ENCODE measurements around the gene TEDC2. TPM values are rescaled to one million over a fixed set of nuclear protein-coding genes. Genes with fewer than 3 reads are reported as not detected.

Gene TEDC2
- total RNA-seq, 1 experiment from 2014 or later: 35.5 TPM

DNA sequence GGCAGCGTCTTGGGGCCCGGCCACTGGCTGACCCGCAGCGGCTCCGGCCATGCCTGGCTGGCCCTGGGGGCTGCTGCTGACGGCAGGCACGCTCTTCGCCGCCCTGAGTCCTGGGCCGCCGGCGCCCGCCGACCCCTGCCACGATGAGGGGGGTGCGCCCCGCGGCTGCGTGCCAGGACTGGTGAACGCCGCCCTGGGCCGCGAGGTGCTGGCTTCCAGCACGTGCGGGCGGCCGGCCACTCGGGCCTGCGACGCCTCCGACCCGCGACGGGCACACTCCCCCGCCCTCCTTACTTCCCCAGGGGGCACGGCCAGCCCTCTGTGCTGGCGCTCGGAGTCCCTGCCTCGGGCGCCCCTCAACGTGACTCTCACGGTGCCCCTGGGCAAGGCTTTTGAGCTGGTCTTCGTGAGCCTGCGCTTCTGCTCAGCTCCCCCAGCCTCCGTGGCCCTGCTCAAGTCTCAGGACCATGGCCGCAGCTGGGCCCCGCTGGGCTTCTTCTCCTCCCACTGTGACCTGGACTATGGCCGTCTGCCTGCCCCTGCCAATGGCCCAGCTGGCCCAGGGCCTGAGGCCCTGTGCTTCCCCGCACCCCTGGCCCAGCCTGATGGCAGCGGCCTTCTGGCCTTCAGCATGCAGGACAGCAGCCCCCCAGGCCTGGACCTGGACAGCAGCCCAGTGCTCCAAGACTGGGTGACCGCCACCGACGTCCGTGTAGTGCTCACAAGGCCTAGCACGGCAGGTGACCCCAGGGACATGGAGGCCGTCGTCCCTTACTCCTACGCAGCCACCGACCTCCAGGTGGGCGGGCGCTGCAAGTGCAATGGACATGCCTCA is 12.0 kb downstream of the TEDC2 start:
- H3K4me2 ChIP-seq (ENCODE audit: low read length): peak overlapping the region; percentile 57; the same call in 1 of the 2 replicates
- POLR2A ChIA-PET (ENCODE audit: unreplicated experiment): no interaction called here

DNA sequence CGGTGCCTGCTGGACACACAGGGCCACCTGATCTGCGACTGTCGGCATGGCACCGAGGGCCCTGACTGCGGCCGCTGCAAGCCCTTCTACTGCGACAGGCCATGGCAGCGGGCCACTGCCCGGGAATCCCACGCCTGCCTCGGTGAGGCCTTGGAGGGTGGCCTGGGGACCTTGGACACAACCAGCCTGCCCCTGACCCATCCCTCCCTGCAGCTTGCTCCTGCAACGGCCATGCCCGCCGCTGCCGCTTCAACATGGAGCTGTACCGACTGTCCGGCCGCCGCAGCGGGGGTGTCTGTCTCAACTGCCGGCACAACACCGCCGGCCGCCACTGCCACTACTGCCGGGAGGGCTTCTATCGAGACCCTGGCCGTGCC is 12.6 kb downstream of the TEDC2 start:
- no TSS peak for BruUV-seq (replicated peaks)
- peaks cover 9% of the 10 kb centered on the region; the same call in 1 of the 2 replicates for H3K4me1 ChIP-seq (ENCODE audit: insufficient read depth, low read length)
- no peak overlapping the region for H3K4me3 ChIP-seq (ENCODE audit: low read length)
- intact Hi-C loops (cut with micrococcal nuclease): no loop called here
- ChIA-PET CTCF (no interaction called here), POLR2A (ENCODE audit: unreplicated experiment) (no interaction called here)
- no peak overlapping the region for H3K9ac ChIP-seq (ENCODE audit: low read length)
- H3K27me3 ChIP-seq (ENCODE audit: low read length): no peaks in the 10 kb centered on the region
- no peaks in the 10 kb centered on the region for H4K20me1 ChIP-seq (ENCODE audit: low read length)
- no peak for ATAC-seq
- H2AFZ ChIP-seq (ENCODE audit: low read length): no peak overlapping the region
- no peaks in the 10 kb centered on the region for H3F3A ChIP-seq (ENCODE audit: low read length, unreplicated experiment)
- H3K4me2 ChIP-seq (ENCODE audit: low read length): no peak overlapping the region
- peaks cover 21% of the 10 kb centered on the region for H3K79me2 ChIP-seq (ENCODE audit: low read length)
- H3K9me3 ChIP-seq (ENCODE audit: low read length): no peaks in the 10 kb centered on the region
- no peak overlapping the region for H3K27ac ChIP-seq (ENCODE audit: low read length)
- no peak for DNase-seq
- no peaks in the 10 kb centered on the region for H3K36me3 ChIP-seq (ENCODE audit: low read depth, low read length)
- no peak for TF ChIP-seq EZH2 (IDR thresholded peaks at IDR 0.05; ENCODE audit: low read length, unreplicated experiment)
- TF ChIP-seq EZH2phosphoT487 (IDR thresholded peaks at IDR 0.05; ENCODE audit: borderline replicate concordance, low read length): no peak
- TF ChIP-seq, protein P1, sequence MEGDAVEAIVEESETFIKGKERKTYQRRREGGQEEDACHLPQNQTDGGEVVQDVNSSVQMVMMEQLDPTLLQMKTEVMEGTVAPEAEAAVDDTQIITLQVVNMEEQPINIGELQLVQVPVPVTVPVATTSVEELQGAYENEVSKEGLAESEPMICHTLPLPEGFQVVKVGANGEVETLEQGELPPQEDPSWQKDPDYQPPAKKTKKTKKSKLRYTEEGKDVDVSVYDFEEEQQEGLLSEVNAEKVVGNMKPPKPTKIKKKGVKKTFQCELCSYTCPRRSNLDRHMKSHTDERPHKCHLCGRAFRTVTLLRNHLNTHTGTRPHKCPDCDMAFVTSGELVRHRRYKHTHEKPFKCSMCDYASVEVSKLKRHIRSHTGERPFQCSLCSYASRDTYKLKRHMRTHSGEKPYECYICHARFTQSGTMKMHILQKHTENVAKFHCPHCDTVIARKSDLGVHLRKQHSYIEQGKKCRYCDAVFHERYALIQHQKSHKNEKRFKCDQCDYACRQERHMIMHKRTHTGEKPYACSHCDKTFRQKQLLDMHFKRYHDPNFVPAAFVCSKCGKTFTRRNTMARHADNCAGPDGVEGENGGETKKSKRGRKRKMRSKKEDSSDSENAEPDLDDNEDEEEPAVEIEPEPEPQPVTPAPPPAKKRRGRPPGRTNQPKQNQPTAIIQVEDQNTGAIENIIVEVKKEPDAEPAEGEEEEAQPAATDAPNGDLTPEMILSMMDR (conservative IDR thresholded peaks at IDR 0.05; ENCODE audit: low read depth, low read length): no peak
- H3K9me2 ChIP-seq (replicated peaks; ENCODE audit: low read length): no peaks in the 10 kb centered on the region

More for the DNA sequence above, 12.0 kb downstream of the TEDC2 start:
- Histone ChIP-seq H3K9me3 (ENCODE audit: low read length) (no peaks in the 10 kb centered on the region), H3K27ac (ENCODE audit: low read length) (no peak overlapping the region), H3K27me3 (ENCODE audit: low read length) (no peaks in the 10 kb centered on the region), H3K9ac (ENCODE audit: low read length) (no peak overlapping the region), H3F3A (ENCODE audit: low read length, unreplicated experiment) (no peaks in the 10 kb centered on the region), H3K9me2 (replicated peaks; ENCODE audit: low read length) (no peaks in the 10 kb centered on the region), H3K79me2 (ENCODE audit: low read length) (peaks cover 14% of the 10 kb centered on the region), H3K36me3 (ENCODE audit: low read depth, low read length) (no peaks in the 10 kb centered on the region), H3K4me1 (ENCODE audit: insufficient read depth, low read length) (peaks cover 9% of the 10 kb centered on the region; the same call in 1 of the 2 replicates), H2AFZ (ENCODE audit: low read length) (no peak overlapping the region), H3K4me3 (ENCODE audit: low read length) (no peak overlapping the region; the same call in 1 of the 2 replicates), H4K20me1 (ENCODE audit: low read length) (no peaks in the 10 kb centered on the region)
- DNase-seq (no peak), ATAC-seq (no peak)
- TF ChIP-seq EZH2phosphoT487 (IDR thresholded peaks at IDR 0.05; ENCODE audit: borderline replicate concordance, low read length) (no peak), EZH2 (IDR thresholded peaks at IDR 0.05; ENCODE audit: low read length, unreplicated experiment) (no peak)
- TF ChIP-seq, protein P1 (conservative IDR thresholded peaks at IDR 0.05; ENCODE audit: low read depth, low read length): no peak
- intact Hi-C loops (cut with micrococcal nuclease): no loop called here
- no TSS peak for BruUV-seq (replicated peaks)
- CTCF ChIA-PET: no interaction called here

DNA sequence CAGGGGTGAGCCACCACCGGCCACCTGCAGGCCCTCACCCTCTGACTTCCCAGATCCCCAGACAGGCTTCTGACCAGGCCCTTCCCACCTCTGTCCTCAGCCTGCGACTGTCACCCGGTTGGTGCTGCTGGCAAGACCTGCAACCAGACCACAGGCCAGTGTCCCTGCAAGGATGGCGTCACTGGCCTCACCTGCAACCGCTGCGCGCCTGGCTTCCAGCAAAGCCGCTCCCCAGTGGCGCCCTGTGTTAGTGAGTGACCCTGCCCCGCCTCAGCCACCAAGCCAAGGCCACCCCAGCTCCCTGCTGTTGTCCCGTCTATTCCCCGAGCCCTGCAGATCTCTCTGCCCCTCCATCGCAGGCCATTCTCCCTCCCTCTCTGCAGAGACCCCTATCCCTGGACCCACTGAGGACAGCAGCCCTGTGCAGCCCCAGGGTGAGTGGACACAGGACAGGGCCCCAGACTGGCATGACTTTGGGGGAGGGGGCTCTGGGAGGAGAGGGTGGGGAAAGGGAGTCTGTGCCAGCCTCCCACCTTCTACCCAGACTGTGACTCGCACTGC is 13.1 kb downstream of the TEDC2 start:
- DNase-seq: no peak
- Histone ChIP-seq H3K27me3 (ENCODE audit: low read length) (no peaks in the 10 kb centered on the region), H2AFZ (ENCODE audit: low read length) (no peak overlapping the region), H3K9ac (ENCODE audit: low read length) (no peak overlapping the region), H4K20me1 (ENCODE audit: low read length) (no peaks in the 10 kb centered on the region), H3K27ac (ENCODE audit: low read length) (no peak overlapping the region), H3K9me2 (replicated peaks; ENCODE audit: low read length) (no peaks in the 10 kb centered on the region), H3K4me3 (ENCODE audit: low read length) (peak overlapping the region; percentile 57; the same call in 1 of the 2 replicates), H3K9me3 (ENCODE audit: low read length) (no peaks in the 10 kb centered on the region), H3K4me1 (ENCODE audit: insufficient read depth, low read length) (peaks cover 6% of the 10 kb centered on the region; the same call in 1 of the 2 replicates), H3K79me2 (ENCODE audit: low read length) (peaks cover 25% of the 10 kb centered on the region), H3K4me2 (ENCODE audit: low read length) (peak overlapping the region; percentile 86), H3F3A (ENCODE audit: low read length, unreplicated experiment) (no peaks in the 10 kb centered on the region), H3K36me3 (ENCODE audit: low read depth, low read length) (no peaks in the 10 kb centered on the region)
- no peak for ATAC-seq
- no TSS peak for BruUV-seq (replicated peaks)
- intact Hi-C loops (cut with micrococcal nuclease): no loop called here
- TF ChIP-seq, protein P1 (conservative IDR thresholded peaks at IDR 0.05; ENCODE audit: low read depth, low read length): no peak
- ChIA-PET CTCF (no interaction called here), POLR2A (ENCODE audit: unreplicated experiment) (no interaction called here)

Data from PC-3 (cell line).